Vagina (tissue), 2 donors: ENCODE results near the gene DVL2. TPM values are rescaled to one million over a fixed set of nuclear protein-coding genes. Genes with fewer than 3 reads are reported as not detected.

Source experiments
- DNase-seq, 2 donors: peaks; one replicate each; pipeline ENCODE4 v3.0.0-alpha.2; 2017; ENCODE audit errors: extremely low spot score in 2 of 2
- H3K27ac ChIP-seq: fragments of 200-600 bp; sonication (generic); one replicate; pipeline ENCODE4 v1.5.1; 2019
- H3K27me3 ChIP-seq: fragments of 200-600 bp; sonication (generic); one replicate; pipeline ENCODE4 v1.5.1; 2019
- H3K36me3 ChIP-seq, 2 donors: fragments of 200-600 bp; sonication (generic); one replicate each; pipeline ENCODE4 v1.5.1; 2017 to 2019
- H3K4me1 ChIP-seq: fragments of 200-600 bp; sonication (generic); one replicate; pipeline ENCODE4 v1.5.1; 2019
- H3K4me3 ChIP-seq, 2 donors: fragments of 200-600 bp; sonication (generic); 1 replicate in 1 of 2; 2 replicates in 1 of 2; pipeline ENCODE4 v1.5.1; 2016 to 2019
- H3K9me3 ChIP-seq: fragments of 200-600 bp; sonication (generic); one replicate; pipeline ENCODE4 v1.5.1; 2019
- CTCF ChIP-seq, 3 experiments: fragments of 450-650 bp in 2 of 3; fragments of 200-600 bp in 1 of 3; sonication (generic) in 1 of 3; IDR thresholded peaks; one replicate each; pipeline ENCODE4 v1.5.1; 2017 to 2019; ENCODE audit warnings: antibody characterized with exemption in 3 of 3, mild to moderate bottlenecking in 2 of 3, moderate library complexity in 2 of 3
- POLR2A ChIP-seq, 2 donors: fragments of 450-650 bp; IDR thresholded peaks; one replicate each; pipeline ENCODE4 v1.6.1; 2017; ENCODE audit warnings: antibody characterized with exemption in 2 of 2, mild to moderate bottlenecking in 2 of 2, moderate library complexity in 2 of 2
- POLR2AphosphoS5 ChIP-seq, 2 donors: sonication (generic); formaldehyde crosslinking; IDR thresholded peaks; one replicate each; pipeline ENCODE4 v1.9.0; 2017; ENCODE audit warnings: antibody characterized with exemption in 2 of 2, mild to moderate bottlenecking in 2 of 2, low read depth in 1 of 2; ENCODE audit not compliant: insufficient read depth in 1 of 2
- intact Hi-C: fragments of 100-400 bp; cut with DNase I; formaldehyde crosslinking; loops from one replicate; pipeline ENCODE4 v1.15.1; 2023
- total RNA-seq: library from RNA; depleted of rRNA; stranded (reverse); fragments of >200 nt; gene quantifications from one replicate; pipeline ENCODE4 v1.2.3, GENCODE V29; 2016

DVL2 gene
- 53.0 TPM for total RNA-seq

GRCh38 chr17:7234083-7234951 lies at the start of gene DVL2:
DVL2 (minus strand) TSS chr17:7234517; CDS start chr17:7234262, 255 bp downstream.
- Histone ChIP-seq H3K27ac (peak within 1 kb of the TSS; percentile 93), H3K27me3 (no peaks in the 10 kb centered on the region), H3K36me3 (peaks cover 0 to 25% of the 10 kb centered on the region in 2 donors), H3K9me3 (no peaks in the 10 kb centered on the region), H3K4me3 (peak within 1 kb of the TSS; percentile 91 to 95), H3K4me1 (peaks cover 60% of the 10 kb centered on the region)
- intact Hi-C loops, result no loop called here
- DNase-seq, result no peak
- TF ChIP-seq POLR2A (IDR thresholded peaks at IDR 0.05) (peak in 1 of 2 donors; percentile 86), POLR2AphosphoS5 (IDR thresholded peaks at IDR 0.05; ENCODE audit: insufficient read depth in 1 of 2, low read depth in 1 of 2) (peak; percentile 88 to 94), CTCF (IDR thresholded peaks at IDR 0.05) (peak in 1 of 3 experiments; percentile 6)

GRCh38 chr17:7283471-7284216 lies 49.3 kb upstream of the DVL2 start:
- no peaks in the 10 kb centered on the region for H3K27me3 ChIP-seq
- no peak overlapping the region for H3K4me3 ChIP-seq
- H3K36me3 ChIP-seq, result no peaks in the 10 kb centered on the region
- H3K9me3 ChIP-seq, result no peaks in the 10 kb centered on the region
- peaks cover 24% of the 10 kb centered on the region for H3K4me1 ChIP-seq
- intact Hi-C loops, result no loop called here
- DNase-seq, result no peak
- no peak overlapping the region for H3K27ac ChIP-seq
- no peak for TF ChIP-seq CTCF (IDR thresholded peaks at IDR 0.05)
- no peak for TF ChIP-seq POLR2AphosphoS5 (IDR thresholded peaks at IDR 0.05; ENCODE audit: insufficient read depth in 1 of 2, low read depth in 1 of 2)
- no peak for TF ChIP-seq POLR2A (IDR thresholded peaks at IDR 0.05)

- Histone ChIP-seq H3K27ac (peak overlapping the region; percentile 52), H3K27me3 (no peaks in the 10 kb centered on the region), H3K4me1 (peaks cover 24% of the 10 kb centered on the region), H3K4me3 (peak overlapping the region; percentile 43), H3K9me3 (no peaks in the 10 kb centered on the region), H3K36me3 (no peaks in the 10 kb centered on the region)
- no peak for DNase-seq
- TF ChIP-seq CTCF (IDR thresholded peaks at IDR 0.05), result no peak
- no peak for TF ChIP-seq POLR2A (IDR thresholded peaks at IDR 0.05)
- no peak for TF ChIP-seq POLR2AphosphoS5 (IDR thresholded peaks at IDR 0.05; ENCODE audit: insufficient read depth in 1 of 2, low read depth in 1 of 2)
- intact Hi-C loops, result no loop called here
Measured at GRCh38 chr17:7282752-7283321, 48.5 kb upstream of the DVL2 start.

GRCh38 chr17:7281953-7282751 lies 47.8 kb upstream of the DVL2 start:
- intact Hi-C loops, result loop anchor here (2.0 kb wide), 1 partner anchor 15 kb away; no protein-coding TSS in a partner anchor
- DNase-seq, result no peak
- no peak for TF ChIP-seq CTCF (IDR thresholded peaks at IDR 0.05)
- no peak for TF ChIP-seq POLR2A (IDR thresholded peaks at IDR 0.05)
- peak in 1 of 2 donors; percentile 23 for TF ChIP-seq POLR2AphosphoS5 (IDR thresholded peaks at IDR 0.05; ENCODE audit: insufficient read depth in 1 of 2, low read depth in 1 of 2)

More at GRCh38 chr17:7281953-7282751, 47.8 kb upstream of the DVL2 start:
- no peaks in the 10 kb centered on the region for H3K27me3 ChIP-seq
- H3K36me3 ChIP-seq, result no peaks in the 10 kb centered on the region
- peak overlapping the region; percentile 43 for H3K4me3 ChIP-seq
- peak overlapping the region; percentile 52 for H3K27ac ChIP-seq
- peaks cover 24% of the 10 kb centered on the region for H3K4me1 ChIP-seq
- no peaks in the 10 kb centered on the region for H3K9me3 ChIP-seq
